GM21786 (cell line): Measurements from ENCODE around the gene CACNA2D2.

Source experiments
- ATAC-seq: cut with Tn5 transposase; IDR thresholded peaks from one replicate; pipeline ENCODE4 v1.9.1; 2021; ENCODE audit not compliant: unreplicated experiment

Gene CACNA2D2

DNA sequence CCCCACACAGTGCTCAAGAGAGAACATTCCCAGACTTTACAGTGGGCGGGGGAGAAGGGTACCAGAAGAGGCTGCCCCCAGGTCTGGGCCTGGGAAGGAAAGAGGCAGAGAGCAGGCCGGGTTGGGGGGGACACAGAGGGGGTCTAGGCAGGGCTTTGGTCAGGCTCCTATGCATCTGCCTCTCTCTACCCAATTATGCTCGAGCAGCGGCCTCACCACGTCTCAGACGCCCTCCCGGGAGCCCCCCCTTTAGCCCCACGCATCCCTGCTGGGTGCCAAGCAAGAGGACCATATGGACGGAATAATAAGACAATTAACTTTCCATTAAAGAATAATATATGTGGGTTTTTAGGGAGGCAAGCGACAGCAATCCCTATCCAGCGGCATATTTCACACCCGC, 32.8 kb downstream of the CACNA2D2 start:
- no peak for ATAC-seq

- no peak for ATAC-seq
Measured at GRCh38 chr3:50467919-50468318, 35.5 kb downstream of the CACNA2D2 start.

DNA sequence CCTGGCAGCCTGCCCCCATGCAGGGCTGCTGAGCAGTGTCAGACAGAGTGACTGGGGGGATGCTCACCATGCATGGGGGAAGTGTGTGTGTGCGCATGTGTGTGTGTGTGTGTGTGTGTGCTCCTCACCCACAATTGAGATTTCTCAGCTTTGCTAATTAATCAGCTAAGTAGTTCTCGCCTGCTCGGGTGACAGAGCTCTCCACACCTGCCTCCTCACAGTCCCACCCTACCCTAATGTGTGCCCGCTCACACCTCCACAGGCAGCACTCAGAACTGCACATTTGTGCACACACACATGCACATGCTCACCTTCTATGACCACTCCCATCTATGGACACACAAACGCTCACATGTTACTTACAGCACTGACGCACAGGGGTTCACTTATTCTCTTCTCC, 37.3 kb downstream of the CACNA2D2 start:
- ATAC-seq, result no peak

DNA sequence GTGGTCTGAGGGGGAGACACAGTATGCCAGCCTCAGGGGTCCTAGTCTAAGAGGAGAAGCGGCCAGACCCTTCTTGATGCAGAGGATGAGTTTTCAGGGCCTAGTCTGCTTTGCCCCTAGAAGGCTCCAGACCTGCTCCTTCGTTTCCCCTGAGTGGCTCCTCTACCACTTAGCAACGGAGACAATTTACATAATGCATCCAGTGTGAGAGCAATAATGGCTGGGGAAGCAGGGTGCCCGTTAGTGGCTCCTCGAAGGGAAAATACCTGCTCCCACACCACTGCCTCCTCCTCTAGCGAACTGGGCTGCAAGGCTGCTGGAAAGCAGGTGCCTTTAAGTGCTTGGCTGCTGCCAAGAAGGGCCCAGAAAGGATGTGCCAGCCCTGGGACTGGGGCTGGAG, 38.9 kb downstream of the CACNA2D2 start:
- no peak for ATAC-seq

GRCh38 chr3:50459785-50460184, 43.6 kb downstream of the CACNA2D2 start:
- ATAC-seq, result no peak

GRCh38 chr3:50457988-50458387, 45.4 kb downstream of the CACNA2D2 start:
- no peak for ATAC-seq

GRCh38 chr3:50455161-50456018, 48.0 kb downstream of the CACNA2D2 start:
- ATAC-seq, result no peak

DNA sequence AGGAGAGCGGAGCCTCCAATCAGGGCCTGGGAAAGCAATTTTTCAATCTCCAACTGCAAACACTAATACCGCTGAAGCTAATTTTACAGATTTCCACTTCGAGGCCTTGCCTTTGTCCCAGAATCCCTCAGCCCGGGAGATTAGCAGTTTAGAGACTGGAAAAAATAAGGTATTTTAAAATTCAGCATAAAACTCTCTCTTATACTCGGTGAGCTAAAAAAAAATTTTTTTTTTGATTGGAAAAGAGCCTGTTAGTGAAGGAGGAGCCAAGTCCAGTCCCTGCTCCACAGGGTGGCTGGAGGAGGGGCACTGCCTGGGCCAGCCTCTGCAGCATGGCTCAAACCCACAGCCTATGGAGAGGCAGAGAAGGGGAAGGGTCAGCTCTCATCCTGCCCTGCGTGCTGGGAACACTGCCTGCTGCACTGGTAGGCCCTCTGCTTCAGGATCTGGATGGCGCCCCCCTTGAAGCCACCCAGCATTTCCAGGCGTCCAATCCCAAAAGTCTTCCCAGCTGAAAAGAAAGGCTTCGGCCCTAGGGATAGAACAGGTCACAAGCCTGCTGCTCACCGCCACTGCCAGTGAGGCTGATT, 48.9 kb downstream of the CACNA2D2 start:
- ATAC-seq, result no peak

DNA sequence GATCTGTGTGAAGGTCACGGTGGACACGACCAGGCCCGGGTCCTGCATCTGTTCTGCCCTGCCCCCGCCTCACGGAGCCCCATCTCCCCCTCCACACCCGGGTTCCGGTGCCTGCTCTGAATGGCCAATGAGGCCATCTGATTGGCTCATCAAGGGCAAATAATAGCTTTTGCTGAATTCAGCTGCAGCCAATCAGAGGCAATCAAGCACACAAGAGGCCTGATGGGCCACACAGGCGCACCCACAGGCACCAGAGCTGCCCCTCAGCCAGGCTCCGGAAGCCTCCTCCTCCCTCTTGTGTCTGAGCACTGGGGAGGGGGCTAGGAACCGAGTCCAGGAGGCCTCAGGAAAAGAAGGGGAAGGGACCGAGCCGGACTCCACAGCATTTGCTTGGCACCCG, 49.5 kb downstream of the CACNA2D2 start:
- no peak for ATAC-seq

DNA sequence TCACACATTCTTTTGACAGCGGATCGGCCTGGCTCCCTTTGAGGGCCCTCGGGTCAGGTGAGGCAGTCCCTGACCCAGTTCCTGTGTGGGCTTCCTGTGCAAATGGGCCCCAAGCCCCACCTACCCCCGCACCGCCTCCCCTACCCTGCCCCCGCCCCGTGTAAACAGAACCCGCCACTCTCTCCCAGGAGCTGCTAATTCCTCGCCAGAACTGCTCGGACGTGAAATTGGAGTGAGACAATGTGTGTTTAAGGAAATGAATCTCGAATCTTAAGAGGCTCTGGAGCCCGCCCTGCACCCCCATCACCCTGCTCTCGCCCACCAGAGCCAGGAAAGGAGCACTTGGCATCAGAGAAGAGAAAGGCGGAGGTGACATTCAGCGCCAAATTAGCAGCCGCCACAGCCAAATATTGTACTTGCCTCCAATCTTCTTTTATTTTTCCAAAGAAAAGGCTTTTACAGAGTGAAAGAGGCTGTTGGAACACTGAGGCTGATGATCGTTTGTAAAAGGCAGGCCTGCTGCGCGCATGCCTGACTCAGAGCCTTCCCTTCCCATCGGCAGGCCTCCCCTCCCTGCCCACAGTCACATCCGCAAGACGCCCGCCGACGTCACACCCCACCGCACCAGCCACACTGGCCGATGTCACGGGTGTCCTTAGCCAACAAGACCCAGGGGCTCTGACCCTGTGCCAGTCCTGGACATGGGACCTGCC, 53.1 kb downstream of the CACNA2D2 start:
- ATAC-seq, result no peak

GRCh38 chr3:50448752-50449539, 54.5 kb downstream of the CACNA2D2 start:
- ATAC-seq, result no peak

GRCh38 chr3:50447290-50447840, 56.1 kb downstream of the CACNA2D2 start:
- no peak for ATAC-seq

DNA sequence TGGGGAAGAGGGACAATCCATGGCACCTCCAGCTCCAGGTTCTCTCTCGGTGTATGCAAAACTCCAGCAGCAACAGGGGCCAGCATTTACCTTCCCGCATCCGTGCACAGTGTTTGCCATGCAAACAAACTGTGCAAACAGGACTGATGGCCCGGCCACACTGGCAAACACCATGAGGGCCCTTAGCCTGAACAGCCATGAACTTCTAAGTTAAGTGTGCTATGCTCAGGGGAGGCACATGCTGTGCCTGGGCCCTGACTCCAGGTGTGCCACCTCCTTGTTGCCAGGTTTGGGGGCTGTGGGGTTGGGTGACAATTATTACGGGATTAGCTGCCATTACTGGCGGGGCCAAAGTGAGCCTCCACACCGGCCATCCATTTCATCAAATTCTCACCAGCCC, 57.5 kb downstream of the CACNA2D2 start:
- no peak for ATAC-seq

- ATAC-seq, result no peak
Measured at GRCh38 chr3:50444782-50445181, 58.7 kb downstream of the CACNA2D2 start.

- no peak for ATAC-seq
Measured at GRCh38 chr3:50444213-50444612, 59.2 kb downstream of the CACNA2D2 start.

DNA sequence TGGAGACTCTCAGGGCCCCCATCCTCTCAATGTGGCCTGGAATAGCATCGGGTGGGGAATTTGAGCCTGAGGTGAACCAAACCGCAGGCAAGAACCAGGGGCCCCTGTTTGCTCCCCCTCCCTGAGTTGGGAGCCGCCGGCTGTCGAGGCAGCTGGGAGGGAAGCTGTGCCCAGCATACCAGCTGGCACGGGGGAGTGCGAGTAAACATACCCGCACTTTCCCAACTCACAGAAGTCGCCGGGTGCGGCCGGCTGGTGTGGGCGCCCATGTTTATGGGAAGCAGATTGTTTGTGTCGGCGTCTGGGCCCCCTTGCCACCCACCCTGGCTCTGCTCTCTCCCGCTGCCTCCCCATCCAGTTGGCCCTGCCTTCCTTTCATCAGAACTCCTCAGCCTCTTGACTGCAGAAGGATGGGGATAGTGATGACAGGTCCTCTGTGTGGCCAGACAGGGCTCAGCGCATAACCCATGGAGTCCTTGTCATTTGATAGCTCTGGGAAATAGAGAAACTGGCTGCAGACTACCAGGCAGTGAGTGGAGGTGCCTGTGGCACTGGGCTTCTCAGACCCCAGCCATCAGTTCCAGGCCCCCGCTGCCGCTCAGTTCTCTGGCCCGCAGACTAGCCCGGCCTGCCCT, 60.4 kb downstream of the CACNA2D2 start:
- ATAC-seq, result no peak

DNA sequence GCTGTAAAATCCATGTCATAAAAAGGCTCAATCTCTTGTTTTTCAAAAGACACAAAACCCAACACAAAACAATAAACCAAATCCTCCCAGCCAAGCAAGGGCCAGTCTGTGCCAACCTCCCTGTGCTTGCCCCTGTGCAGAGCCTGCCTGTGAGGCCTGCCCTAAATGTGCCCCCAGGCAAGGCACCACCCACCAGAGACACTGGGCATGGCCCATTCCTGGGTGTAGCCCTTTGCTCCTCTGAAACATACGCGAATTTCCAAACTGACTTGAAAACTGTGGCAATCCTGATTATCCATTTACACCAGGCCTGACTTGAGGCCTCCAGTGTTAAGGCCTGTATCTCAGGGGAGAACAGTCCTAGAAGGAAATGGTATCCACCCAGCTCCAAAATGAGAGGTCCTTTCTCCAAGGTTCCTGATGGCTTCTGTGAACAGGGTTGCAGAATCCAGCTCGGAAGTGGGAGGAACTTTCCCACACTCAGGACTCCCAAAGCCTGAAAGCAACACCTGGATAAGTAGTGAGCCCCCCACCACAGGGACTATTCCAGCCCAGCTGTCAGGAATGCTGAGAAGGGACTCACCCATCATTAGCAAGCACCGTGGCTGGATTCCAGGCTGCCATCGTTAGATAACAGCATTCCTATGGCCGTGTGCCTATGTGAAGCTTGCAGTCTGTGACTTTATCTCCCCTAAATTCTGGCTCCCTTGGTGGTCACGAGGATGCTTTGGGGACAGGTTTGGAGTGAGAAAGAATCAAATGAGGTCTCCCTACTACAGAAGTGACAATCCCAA, 61.8 kb downstream of the CACNA2D2 start:
- no peak for ATAC-seq

- ATAC-seq, result peak; percentile 52
Measured at GRCh38 chr3:50436114-50436674, 67.2 kb downstream of the CACNA2D2 start.

DNA sequence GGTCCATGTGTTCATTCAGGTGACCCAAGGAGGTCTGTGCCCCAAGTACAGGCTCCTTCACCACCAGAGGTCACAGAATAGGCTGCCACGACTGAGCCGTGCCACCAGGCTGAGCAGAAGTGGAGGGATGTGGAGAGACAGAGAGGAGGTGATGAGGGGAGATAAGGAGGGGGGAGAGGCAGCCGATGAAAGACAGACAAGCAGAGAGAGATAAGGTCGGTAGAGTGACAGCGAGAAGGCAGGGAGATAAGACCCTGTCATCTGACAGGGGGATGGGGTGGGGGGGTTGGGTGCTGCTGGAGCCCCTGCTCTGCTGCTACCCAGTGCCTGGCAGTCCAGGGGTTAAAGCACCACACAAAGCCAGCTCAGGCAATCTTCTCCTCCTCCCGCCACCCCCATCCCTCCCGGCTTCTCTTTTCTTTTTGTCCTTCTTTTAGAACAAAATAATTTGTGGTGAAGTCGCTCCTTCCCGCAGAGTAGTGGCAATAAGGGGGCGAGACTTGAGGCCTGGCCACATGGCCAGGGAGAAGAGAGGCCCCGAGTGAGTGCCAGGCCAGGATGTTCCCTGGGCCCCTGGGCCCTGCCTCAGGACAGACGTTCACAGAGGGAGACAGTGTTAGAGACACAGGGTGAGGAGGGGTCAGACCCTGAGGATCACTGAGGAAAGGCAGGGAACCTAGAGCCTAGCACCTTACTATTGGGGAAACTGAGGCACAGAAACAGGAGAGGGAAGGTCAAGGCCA, 67.9 kb downstream of the CACNA2D2 start:
- ATAC-seq, result no peak
